Medulla oblongata (tissue), 1 donor: ENCODE measurements around the gene NUDT15.
A peak's percentile ranks its signal among the peaks of the same experiment; 100 is the strongest.
"Not testable (repeated sequence)": the region's sequence is repeated elsewhere in the genome, so short reads cannot be mapped to it uniquely, and the experiment has no call there.

Source experiments
- DNase-seq: peaks from one replicate; pipeline ENCODE4 v3.0.0-alpha.2; 2015; ENCODE audit errors: extremely low spot score

The NUDT15 gene

GRCh38 chr13:48037346-48038173 is at the start of gene NUDT15:
NUDT15 (plus strand) TSS chr13:48037726; CDS start chr13:48037747, 21 bp downstream.
- DNase-seq, result peak; percentile 96

- no peak for DNase-seq
Measured at GRCh38 chr13:47990427-47990826, 47.1 kb upstream of the NUDT15 start.

GRCh38 chr13:47990920-47991466 is 46.5 kb upstream of the NUDT15 start:
- no peak for DNase-seq

GRCh38 chr13:47991859-47992258 is 45.7 kb upstream of the NUDT15 start:
- DNase-seq, result no peak

GRCh38 chr13:47997384-47997783 is 40.1 kb upstream of the NUDT15 start:
- DNase-seq, result no peak

GRCh38 chr13:47999973-48000372 is 37.6 kb upstream of the NUDT15 start:
- DNase-seq, result no peak

- peak; percentile 16 for DNase-seq
Measured at GRCh38 chr13:48000559-48001113, 36.9 kb upstream of the NUDT15 start.

- DNase-seq, result peak; percentile 94
Measured at GRCh38 chr13:48001114-48001881, 36.2 kb upstream of the NUDT15 start, which contains the start of gene SUCLA2. SUCLA2 (minus strand) TSS chr13:48001273; CDS start chr13:48001269, 4 bp downstream.

- DNase-seq, result not testable (repeated sequence)
Measured at GRCh38 chr13:48001999-48002398, 35.5 kb upstream of the NUDT15 start.

- DNase-seq, result peak; percentile 74
Measured at GRCh38 chr13:48004201-48004600, 33.3 kb upstream of the NUDT15 start.

GRCh38 chr13:48006396-48006795 is 31.1 kb upstream of the NUDT15 start:
- no peak for DNase-seq

GRCh38 chr13:48009284-48009683 is 28.2 kb upstream of the NUDT15 start:
- no peak for DNase-seq

- DNase-seq, result no peak
Measured at GRCh38 chr13:48010698-48011097, 26.8 kb upstream of the NUDT15 start.

- no peak for DNase-seq
Measured at GRCh38 chr13:48012668-48013067, 24.9 kb upstream of the NUDT15 start.

GRCh38 chr13:48014359-48014758 is 23.2 kb upstream of the NUDT15 start:
- no peak for DNase-seq

- no peak for DNase-seq
Measured at GRCh38 chr13:48018637-48019036, 18.9 kb upstream of the NUDT15 start.

GRCh38 chr13:48019796-48020195 is 17.7 kb upstream of the NUDT15 start:
- no peak for DNase-seq

- no peak for DNase-seq
Measured at GRCh38 chr13:48028066-48028465, 9.5 kb upstream of the NUDT15 start.

- DNase-seq, result no peak
Measured at GRCh38 chr13:48029859-48030258, 7.7 kb upstream of the NUDT15 start.

- DNase-seq, result peak; percentile 9
Measured at GRCh38 chr13:48038761-48039160, 1.2 kb downstream of the NUDT15 start.

- DNase-seq, result no peak
Measured at GRCh38 chr13:48040049-48040448, 2.5 kb downstream of the NUDT15 start.

GRCh38 chr13:48040896-48041295 is 3.4 kb downstream of the NUDT15 start:
- no peak for DNase-seq
